GM21367 (cell line): ENCODE results near the gene IGSF11.

Source experiments
- ATAC-seq: cut with Tn5 transposase; IDR thresholded peaks from one replicate; pipeline ENCODE4 v1.9.1; 2021; ENCODE audit not compliant: unreplicated experiment

The IGSF11 gene

DNA sequence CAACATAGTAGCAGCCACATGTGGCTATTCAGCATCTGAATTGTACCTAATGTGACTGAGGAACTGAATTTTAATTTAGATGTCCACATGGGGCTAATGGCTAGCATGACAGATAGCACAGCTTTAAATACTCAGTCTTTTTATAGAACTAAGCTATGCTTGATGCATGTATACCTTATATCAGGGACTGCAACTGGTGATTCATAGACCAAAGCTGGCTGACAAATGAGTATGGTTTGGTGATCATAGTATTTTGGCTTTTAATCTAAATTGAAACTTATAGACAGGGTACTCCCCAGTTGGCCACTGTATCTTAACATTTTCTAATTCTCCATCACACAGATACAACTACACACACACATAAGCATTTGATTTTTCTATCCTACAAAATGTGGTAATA, 83.6 kb downstream of the IGSF11 start:
- no peak for ATAC-seq

DNA sequence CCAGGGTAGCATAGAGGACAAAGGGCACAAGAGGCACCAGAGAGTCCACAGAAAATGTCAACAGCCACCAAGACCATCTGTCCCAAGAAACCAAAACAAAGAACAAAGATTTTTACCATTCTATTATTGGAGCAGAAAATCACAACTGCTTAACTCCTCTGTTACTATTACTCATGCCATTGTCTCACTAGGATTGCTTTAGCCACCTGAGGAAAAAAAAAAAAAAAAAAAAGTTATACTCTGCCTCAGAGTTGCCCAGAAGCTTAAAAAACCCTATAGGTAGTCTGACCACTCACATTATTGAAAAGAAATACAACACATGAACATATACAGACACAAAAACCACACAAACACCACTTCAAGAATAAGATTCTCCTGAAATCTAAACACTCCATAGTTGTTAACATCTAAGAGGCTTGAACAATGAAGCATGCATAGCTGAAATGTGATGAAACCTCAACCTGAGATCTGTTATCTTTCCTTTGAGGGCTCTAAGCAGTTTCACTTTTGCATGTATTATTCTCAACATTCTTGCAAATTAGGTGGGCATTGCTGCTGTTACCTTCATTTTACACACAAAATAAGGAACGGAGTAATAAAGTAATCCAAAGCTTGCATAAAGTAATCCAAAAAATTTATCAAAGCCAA, 85.4 kb downstream of the IGSF11 start:
- no peak for ATAC-seq

DNA sequence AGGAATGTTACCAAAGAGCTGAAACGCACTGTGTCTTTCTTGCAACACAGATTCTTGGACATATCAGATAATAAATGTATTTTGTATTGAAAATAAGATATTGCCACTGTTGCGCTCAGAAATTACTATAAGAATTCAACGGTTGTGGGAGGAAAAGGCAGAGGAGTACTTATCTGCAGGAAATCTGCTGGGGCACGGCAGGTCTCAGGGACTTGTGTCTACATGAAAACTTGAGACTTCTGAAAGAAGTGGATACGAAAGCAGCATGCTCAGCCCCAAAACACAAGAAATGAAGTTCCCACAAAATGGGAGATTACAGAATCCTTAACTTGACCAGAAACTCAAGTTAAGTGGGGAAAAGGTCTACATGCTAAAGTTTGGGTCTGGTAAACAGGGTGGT, 86.5 kb downstream of the IGSF11 start:
- ATAC-seq, result no peak

DNA sequence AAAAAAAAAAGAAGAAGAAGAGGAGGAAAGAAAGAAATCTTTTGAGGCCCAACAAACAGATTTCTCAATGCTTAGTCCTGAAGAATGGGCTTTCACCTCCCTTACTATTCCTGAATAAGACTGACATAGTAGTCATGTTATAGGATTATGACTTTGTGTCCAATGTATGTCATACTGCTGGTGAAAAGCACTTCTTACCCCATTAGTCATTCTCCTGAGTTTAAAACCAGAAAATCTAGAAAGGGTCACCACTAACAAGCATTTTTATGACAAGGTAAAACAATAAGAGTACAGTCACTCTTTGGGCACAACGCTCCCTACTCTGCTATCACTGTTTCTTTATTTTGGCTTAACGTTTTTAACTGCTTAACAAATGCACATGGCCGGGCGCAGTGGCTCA, 88.2 kb downstream of the IGSF11 start:
- ATAC-seq, result no peak

DNA sequence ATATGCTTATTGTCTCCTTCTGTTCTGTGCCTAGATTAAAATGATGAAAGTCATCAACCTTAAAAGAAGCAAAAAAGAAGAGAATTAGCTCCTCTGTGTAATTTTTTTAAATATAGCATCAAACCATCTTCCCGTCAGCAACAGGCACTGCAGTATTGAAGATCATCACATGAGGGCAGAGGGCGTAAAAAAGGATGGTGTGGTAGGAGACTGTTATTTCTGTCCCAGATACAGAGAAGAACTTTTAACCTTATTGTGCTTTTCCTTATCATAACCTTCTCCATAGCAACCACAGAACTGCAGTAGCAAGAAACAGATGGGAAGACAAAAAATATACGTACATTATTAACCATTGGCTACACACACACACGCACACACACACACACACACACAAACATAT, 88.8 kb downstream of the IGSF11 start:
- ATAC-seq, result no peak

DNA sequence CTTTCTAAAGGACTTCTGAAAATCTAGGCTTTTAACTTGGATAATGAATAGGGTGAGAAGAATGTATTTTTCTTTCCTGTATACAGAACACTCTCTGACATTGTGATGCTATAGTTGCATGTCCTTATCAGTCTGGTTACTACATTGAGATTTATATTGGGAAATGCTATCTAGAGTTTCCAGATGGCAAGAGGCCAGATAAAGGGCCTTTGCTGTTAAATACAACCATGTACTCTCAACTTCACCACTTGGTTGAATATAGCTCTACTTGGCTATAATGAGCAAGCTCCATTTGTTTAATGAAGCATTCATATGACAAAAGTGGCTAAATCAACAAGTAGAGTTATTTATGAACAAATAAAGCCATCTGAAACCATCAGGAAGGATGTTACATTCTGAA, 91.0 kb downstream of the IGSF11 start:
- no peak for ATAC-seq

DNA sequence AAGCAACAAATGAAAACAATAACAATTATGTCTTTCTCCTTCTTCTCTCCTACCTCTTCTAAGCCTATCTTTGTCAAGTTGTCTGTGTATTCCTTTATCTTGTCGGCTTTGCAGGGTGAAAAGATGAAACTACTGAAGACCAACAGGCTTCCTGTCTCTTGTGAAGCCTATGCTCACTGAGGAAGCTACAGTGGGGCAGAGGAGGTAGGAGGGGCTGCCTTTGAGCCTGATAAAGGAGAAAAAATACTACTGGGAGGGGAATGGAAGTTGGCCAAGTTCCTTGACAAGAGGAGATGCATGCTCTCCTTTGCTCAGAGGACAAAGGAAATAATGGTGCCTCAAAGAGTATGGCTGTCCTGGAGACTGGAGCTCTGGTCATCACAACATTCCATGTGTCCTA, 92.0 kb downstream of the IGSF11 start:
- ATAC-seq, result no peak

DNA sequence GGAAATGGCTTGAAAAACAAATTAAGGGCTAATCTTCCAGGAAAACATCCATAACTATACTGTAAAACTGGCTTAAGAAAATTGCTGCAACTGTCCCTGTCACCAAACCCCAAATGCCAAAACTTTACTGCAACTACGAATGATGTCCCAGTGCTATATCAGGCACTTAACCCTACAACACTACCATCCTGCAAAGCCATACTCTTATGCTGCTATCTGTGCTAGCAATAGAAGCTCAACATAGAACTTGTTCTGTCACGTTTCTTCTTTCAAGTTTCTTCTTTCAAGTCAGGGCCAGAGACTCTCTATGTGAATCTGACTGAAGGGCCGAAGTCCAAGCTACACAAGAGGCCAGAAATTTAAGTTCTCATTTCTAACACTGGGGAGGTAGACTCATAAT, 92.5 kb downstream of the IGSF11 start:
- no peak for ATAC-seq

DNA sequence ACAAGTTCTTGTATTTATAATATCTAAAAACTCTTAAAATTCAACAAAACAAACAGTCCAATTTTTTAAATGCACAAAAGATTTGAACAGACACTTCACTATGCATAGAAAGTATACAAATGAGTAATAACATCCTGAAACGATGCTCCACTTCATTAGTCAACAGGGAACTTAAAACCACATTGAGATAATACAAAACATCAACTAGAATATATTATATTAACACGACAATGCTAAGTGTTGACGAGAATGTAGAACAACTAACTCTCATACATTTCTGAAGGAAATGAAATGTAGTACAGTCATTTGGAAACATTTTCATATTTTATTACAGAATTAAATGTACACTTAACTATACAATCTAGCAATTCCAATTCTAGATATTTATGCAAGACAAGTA, 93.4 kb downstream of the IGSF11 start:
- no peak for ATAC-seq

DNA sequence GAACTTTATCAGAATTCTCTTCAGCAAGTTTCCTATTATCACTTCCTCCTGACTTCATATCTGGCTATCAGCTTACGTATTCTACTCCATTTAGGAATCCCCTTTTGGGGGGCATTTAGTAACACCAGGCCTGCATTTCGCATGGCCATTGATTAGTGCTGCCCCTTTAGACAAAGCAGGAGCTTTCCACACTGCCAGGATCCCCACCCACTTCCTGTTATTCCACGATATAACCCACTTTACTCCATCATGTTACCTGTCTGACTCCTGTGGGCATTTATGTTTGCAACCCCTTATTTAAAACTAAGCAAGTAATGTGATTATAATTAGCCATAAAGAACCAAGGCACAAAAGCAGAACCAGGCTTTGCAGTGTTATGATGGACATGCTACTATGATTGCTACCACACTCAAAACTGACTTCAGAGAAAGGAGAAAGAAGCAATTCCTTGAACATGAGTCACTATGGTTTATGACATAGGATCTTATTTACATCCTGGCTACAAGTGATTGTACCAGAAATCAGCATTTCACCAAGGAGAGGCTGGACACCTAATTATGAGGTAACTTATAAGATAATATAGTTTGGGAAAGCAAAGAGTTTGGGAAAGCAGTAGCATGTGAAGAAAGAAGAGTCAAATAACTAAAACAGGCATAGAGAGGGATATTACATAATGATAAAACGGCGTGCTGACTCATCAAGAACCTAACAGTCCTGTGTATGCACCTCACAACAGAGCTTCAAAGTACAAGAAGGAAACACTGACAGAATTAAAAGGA, 96.3 kb downstream of the IGSF11 start:
- no peak for ATAC-seq

DNA sequence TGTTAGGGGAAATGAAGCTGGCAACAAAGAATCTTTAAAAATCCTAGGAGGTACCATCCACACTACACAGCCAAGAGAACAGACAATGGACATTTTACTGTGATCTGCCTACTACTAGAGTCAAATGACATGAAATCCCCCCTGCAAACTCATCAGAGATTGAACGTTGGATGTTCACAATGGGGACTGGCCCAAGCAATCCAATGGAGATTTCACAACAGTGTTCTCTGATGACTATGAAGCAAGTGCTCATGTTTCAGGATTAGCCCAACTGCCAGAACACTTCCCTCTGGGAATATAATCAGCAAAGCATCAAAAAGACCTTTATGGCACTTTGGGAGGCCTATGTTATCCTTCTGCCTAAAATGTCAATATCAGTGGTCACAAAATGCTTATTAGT, 97.8 kb downstream of the IGSF11 start:
- no peak for ATAC-seq

DNA sequence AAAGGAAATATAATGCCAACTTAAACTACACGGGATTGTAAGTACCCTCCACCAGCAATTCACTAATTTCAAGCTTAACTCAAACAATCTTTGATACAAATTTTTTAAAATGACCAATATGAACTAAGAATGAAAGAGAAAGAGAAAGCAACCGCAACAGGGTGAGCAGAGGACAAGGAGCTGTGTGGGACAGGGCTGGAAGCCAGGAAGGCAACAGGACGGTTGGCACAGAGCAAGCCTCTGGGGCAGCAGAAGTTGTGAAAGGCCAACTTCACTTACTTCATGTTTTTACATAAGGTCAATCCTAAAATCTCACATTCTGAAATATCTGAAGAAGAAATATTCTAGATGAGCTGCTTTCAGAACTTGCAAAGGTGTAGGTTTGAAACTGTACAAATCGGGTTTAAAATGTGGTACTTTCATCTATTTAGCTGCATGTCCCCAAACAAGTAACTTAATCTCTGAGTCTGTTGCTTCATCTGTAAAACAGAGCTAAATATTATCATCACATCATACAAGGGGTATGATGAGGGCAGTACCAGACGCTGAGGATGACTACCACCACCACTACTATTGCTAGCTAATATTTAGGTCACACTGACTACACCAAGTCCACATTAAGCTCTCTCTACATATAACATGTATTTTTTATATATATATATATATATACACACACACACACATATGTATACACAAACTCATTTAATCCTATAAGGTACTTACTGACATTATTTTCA, 101.7 kb downstream of the IGSF11 start:
- ATAC-seq, result no peak

DNA sequence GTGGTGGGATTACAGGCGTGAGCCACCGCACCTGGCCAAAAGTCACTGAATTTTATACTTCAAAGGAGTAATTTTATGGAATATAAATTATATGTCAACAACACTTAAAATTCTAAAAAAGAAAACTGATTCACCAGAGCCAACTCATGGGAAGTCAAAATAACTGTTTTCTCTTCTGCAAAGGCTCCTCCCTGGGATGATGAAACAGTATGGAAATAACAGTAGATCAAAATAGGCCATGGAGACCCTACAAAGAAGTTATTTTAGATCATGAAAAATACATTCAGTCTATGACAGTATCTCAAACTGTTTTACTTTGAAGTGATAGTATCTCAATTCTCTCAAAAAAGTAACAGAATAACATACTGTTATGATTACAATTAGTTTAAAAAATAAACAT, 102.7 kb downstream of the IGSF11 start:
- ATAC-seq, result no peak

DNA sequence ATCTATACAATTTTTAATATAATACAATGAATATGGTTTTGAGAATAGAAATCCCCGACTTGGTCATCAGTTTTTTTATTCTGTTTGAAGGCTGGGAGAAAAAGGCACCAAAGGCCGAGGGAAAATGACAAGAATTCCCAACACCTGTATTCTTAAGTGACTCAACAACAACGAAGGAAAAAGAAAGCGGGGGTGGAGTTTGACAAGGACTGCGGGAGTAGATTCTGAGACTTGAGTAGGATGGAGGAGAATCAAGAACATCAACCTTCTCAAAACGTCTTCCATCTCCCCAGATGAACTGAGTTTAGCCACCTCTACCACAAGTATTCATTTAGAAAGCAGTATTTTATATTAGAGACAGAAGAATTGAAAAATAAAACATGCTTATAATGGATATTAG, 107.2 kb downstream of the IGSF11 start:
- ATAC-seq, result no peak

DNA sequence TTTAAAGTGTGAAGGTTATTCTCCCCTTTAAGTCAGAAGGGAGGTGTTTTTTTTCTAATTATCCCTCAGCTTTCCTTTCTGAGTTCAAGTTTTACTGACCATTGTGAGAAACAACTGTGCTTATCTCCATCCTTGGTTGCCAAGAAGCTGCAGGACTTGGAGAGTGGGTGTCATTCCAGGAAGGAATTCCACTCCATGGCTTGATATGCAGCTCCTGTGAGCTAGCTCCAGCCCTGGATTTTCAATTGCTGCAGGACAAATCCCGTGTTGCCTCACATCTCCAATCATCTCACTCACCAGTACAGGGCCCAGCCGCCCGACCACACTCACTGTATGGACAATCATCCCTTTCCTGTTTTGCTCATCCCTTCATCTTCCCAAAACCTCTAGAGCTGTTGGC, 122.5 kb downstream of the IGSF11 start:
- no peak for ATAC-seq

DNA sequence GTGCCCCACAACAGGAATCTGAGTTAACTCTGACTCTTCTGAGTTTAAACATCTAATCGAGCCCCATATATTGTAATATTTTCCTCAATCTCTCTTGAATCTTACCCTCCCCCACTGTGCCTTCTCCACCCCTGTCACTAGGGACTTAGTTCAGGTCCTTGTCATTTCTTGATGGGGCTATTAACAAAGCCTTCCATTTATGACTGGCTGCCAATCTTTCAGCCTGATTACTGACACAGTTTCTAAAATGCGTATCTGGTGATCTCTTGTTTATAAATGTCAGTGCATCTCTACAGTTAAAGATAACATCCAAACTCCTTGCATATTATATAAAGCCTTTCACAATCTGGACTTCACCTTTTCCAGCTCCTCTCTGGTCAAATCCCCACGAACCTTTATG, 124.3 kb downstream of the IGSF11 start:
- no peak for ATAC-seq

DNA sequence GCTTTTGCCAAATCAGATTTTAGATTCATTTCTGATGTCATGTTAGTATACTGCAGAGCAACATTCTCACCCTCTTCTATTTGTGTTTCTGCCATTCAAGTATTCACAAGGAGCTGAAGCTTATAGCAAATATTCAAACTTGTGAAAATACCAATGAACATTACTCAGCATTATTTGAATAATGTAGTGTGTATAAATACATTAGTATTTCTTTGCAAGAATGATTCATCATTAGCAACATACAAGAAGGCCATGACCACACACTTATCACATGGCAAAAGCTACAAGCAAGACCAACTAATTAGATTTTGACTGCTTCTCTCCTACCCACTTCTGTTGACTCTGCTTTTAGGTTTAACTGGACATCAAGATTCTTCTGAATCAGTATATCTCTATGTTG, 124.9 kb downstream of the IGSF11 start:
- no peak for ATAC-seq

DNA sequence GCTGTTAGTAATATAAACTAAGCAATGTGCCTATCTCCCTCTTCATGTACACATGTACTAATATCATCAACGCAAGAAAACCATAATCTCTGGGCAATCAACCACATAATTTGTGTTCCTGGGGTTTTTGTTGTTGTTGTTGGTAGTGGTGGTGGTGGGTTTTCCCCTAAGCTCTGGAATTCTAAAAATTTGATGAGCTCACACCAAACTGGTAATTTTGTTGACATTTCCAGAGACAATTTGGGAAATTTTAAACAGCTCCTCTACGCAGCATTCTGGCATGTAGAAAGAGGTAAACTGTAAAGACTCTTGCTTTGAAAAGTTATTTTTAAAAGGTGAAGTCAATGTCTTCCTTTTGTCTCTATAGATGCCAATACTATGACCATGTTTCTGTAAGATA, 126.7 kb downstream of the IGSF11 start:
- no peak for ATAC-seq

DNA sequence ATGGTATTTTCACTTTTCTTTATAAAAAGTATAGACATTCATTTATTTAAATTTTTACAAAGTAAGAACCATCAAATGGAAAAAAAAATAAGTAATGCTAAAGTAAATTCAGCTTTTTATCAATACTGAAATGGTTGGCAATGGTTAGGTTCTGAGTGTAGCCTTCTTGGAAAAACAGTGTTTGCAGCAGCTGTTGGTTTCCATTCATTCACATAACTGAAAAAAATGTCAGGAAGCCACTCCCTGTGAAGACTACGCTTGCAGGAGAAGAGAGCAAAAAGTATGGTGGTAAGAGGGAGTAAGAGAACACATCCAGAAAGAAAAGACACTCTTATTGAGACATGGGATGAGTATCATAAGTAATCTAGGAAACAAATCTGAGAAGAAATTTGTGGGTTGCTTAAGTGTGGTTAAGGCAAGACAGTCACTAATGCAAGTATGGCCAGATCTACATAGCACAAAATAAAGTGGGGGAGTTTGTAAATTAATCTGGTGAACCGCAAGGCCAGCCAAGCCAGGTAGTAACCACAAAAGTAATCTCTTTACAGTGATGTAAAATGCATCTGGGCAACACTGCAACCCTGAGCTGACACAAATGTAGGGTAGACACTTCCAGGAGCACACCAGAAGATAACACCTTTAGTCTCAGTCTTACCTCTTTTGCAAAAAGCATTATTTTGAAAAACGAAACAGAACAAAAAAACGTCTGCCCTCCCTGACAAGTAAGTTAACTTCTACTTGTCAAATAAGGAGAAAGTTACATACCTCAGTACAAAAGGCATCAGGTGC, 133.7 kb downstream of the IGSF11 start:
- no peak for ATAC-seq

DNA sequence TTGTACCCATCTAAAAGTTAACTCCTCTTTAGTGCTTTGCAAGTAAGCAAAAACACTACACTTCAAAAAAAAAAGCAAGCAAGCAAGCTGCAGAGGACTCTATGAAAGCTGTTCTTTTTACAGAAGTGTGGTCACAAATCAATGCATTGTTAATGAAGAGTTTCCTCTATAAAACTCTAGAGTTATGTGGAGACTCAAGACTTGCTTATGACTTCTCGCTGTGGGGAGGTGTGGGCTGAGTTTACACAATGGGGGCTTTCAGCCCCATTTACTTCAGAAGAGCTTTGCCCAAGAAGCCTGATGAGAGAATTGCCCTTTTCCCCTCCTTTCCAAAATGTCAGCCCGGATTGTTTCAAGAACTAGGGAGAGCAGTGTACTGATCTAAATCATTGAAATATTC, 144.4 kb downstream of the IGSF11 start:
- ATAC-seq, result no peak

DNA sequence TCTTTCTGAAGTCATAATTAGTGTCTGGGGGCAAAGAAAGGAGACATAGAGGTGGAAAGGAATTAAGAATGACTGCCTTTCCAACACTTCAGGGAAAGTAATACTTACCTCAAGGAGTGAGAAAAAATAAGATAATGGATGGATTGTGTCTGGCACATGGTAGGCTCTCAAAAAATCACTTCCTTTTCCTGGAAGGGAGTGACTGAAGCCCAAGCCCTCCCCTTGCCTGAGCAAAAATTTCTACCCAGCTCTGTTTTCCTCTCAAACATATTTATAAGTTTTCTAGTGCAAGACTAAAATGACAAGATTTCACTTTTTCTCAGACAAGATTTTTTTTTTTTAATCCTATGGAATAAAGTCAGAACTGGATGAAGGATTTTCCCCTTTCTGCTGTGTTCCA, 145.0 kb downstream of the IGSF11 start:
- ATAC-seq, result no peak
